GM18867 (cell line): ENCODE results near the gene CASQ2.

Source experiments
- ATAC-seq: cut with Tn5 transposase; IDR thresholded peaks from one replicate; pipeline ENCODE4 v1.9.1; 2021; ENCODE audit warnings: mild to moderate bottlenecking, moderate library complexity; ENCODE audit not compliant: unreplicated experiment

Gene CASQ2

GRCh38 chr1:115732316-115732715, 36.2 kb downstream of the CASQ2 start:
- ATAC-seq, result no peak

GRCh38 chr1:115729756-115730155, 38.8 kb downstream of the CASQ2 start:
- peak; percentile 93 for ATAC-seq

- ATAC-seq, result no peak
These were observed 40.2 kb downstream of the CASQ2 start for GRCh38 chr1:115728341-115728740.

DNA sequence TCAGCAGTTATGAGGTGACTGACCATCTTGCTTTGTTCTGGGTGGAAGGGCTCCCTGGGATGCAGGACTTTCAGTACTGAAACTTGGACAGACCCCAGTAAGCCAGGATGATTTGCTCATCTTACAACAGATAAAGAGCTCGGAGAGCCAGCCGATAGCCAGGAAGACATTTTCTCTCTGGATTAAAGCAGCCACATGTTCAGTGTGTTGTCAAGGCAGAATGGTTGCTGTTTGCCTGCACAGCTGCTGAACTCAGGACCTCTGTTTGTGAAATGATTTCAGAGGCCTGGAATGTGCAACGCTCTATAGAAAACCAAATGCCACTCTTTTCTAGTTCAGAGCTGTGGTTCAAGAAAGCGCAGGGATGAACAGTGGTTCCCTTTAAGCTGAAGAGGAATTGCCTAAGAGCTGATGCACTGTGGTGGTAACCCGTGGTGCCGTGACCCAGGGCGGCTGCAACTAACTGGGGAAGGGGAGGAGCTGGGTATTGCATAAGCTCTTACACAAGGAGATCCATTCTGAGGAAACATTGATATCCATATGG, 40.7 kb downstream of the CASQ2 start:
- ATAC-seq, result no peak

GRCh38 chr1:115726570-115726969, 41.9 kb downstream of the CASQ2 start:
- no peak for ATAC-seq

GRCh38 chr1:115726161-115726560, 42.4 kb downstream of the CASQ2 start:
- ATAC-seq, result no peak

DNA sequence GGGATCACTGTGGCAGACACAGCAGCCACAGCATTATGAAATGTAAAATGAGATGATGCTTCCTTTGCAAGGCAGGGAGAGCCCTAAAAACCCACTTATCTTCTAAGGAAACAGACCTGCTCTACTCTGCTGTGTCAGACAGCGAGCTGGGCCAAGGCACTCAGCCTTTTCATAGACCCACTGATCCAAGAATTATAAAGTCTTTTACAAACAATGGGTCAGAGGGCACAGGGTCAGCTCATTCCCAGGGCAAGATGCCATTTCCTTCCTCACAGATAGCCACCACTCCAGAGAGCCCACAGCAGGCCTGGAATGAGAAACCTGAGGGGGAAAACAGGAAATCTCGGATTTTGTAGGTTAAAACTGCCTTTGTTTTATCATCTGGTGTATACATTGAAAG, 42.9 kb downstream of the CASQ2 start:
- ATAC-seq, result no peak

- no peak for ATAC-seq
These were observed 44.8 kb downstream of the CASQ2 start for GRCh38 chr1:115723756-115724155.

DNA sequence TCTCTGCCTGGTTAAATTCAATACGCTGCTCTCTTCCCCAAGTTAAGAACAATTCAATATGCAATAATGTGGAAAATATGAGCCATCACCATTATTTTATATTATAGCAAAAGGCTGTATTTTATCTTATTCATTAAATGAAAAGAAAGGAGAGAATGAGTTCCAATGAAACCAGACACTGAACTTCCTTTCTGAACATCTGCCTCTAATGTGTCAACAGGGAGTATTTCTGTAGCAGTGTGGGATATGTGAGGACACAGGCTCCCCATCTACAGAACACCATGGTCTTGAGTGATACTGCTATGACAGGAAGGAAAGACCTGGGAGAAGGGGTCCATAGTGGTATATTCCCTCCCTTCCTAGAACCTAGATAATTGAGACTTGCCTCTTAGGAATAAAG, 46.3 kb downstream of the CASQ2 start:
- ATAC-seq, result no peak

- no peak for ATAC-seq
These were observed 49.2 kb downstream of the CASQ2 start for GRCh38 chr1:115719285-115719684.

GRCh38 chr1:115718011-115718754, 50.3 kb downstream of the CASQ2 start:
- ATAC-seq, result no peak

- no peak for ATAC-seq
These were observed 51.0 kb downstream of the CASQ2 start for GRCh38 chr1:115717541-115717940.

DNA sequence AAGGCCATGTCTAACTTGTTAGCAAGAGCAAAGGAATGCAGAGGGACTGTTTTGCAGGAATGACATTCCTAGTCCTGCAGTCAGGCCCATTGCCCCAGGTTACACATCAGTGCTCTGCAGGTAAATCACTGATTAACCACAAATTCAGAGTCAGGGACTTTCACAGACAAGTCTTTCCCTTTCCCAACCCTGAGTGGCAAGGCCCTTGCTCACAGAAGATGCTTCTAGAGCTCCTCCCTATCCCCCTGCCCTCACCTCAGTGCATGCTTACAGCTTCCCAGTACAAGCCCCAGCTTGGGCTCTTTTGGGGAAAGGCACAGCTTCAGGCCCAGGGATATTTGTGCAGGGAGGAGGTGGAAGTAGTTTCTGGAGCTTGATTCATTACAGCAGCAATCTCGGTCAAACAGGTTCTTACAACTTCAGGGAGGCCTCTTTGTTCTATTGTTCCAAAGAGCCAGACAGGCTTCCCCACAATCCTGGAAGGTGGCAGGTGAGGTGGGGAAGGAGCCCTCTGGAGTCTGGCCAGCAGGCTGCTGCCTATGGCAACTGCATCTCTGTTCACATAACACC, 53.9 kb downstream of the CASQ2 start:
- no peak for ATAC-seq

- ATAC-seq, result no peak
These were observed 54.6 kb downstream of the CASQ2 start for GRCh38 chr1:115713906-115714305.

DNA sequence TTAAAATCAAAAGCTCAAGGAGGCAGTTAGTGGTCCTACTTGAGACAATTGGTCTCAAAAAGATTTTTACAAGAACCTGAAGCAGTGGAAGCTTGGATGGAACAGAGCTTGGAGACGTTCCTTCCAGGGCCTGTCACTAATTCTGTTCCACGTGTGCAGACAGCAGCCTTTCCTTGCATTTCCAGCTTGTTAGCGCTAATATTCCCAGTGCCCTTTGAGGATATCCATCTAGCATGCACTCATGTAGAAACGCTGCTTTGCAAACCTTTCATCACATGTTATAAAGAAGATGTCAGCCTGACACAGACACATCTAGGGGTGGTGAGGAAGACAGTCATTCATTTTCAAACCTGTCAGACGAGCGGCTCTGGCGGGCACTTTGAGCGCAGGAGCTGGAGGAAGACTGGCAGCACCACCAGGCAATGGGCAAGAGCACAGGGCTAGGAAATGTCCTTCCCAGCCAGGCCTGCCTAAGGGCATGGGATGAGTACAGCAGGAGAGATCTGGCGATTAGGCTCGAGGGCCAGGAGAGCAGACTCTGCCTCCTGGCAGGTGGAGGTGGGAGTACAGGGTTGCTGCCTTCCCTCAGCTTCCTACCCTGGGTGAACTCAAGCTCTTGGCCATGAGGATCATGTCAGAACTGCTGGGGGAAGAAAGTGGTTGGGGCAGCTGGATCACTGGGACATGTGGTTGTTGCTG, 55.5 kb downstream of the CASQ2 start:
- ATAC-seq, result no peak

DNA sequence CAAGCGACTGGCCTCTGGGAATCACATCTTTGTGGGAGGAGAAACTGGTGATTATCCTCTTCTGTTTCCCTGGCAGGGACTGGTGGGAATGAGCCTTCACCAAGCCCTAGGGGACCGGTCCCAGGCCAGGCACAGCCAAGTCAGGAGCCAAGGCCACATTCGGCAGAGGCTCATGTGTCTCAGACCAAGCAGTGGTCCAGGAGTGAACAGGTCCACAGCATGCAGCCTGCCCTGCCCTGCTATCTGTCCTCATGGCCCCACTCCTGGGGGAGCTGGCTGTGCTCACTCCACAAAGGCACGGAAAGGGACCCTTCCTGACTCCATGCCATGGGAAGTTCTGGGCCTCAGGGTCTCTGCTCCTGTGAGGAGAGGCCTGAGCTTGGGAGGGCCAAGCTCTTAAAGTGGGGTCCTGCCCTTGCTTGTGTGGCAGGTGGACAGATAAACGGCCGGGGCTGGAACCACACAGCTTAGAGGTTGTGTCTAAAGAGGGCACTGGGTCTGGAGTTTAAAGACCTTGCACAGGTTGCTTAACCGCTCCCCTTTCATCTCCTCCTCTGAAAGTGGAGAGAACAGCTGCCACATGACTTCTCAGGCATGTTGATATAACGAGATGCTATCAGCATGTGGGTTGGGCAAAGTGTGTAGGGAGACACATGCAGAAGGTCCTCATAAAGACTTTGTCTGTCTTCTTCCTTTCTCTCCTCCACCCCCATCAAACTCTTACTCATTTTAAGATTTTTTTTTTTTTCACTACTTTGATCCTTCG, 57.5 kb downstream of the CASQ2 start:
- ATAC-seq, result no peak

DNA sequence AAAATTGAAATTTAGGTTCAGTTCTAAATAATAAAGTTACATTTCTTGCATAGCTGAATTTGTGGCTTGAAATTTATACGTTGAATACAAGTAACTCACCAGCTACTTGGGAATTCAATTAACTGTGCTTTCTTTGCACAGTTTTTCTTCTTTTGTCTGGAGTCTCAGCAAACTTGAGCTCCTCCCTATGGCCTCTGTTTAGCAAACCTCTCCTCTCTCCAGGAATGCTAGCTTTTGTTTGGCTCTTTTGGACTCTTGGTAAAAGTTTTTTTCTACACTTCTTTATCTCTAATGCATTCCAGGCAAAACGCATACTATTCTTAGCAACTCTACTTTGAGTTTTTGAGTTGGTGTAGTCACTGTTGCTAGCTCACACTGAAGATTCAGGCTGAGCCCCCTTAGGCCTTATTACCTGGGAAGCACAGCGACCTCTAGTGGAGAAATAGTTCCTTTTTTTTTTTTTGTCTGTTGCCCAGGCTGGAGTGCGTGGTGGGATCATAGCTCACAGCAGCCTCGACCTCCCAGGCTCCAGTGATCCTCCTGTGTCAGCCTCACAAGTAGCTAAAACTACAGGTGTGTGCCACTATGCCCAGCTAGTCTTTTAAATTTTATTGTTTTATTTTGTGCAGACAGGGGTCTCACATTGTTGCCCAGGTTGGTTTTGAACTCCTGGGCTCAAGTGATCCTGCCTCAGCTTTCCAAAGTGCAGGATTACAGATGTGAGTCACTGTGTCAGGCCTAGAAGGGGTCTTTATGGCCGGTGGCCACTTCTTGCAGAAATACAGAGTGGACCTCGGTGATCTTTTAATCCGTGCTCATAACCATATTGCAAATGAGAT, 61.7 kb downstream of the CASQ2 start:
- peak; percentile 67 for ATAC-seq

DNA sequence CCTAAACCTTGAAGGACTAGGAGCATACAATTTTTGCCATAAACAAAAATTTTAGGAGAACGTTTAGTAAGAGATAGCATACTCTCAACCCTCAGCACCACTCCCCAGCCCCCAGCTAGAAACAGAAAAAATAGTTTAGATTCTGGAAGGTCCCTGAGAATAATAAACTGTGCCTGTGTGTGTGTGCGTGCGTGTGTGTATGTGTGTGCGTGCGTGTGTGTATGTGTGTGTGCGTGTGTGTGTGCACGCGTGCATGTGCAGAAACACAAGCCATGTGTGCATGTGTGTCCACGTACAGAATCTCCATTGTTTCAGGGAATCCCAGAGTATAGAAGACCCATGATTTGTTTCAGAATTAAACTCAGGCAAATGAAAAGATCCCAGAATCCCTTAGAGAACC, 62.6 kb downstream of the CASQ2 start:
- no peak for ATAC-seq

GRCh38 chr1:115705085-115705951, 63.2 kb downstream of the CASQ2 start:
- ATAC-seq, result no peak
